SK-N-SH treated with all-trans-retinoic acid at 6 μM for 48 hours (cell line): ENCODE measurements around the gene SGCA.

Experiments used
- ATAC-seq: fragments of 200-7000 bp; cut with Tn5 transposase; 3 replicates; pipeline ENCODE4 v1.9.1; 2020; ENCODE audit warnings: mild to moderate bottlenecking, moderate library complexity
- ARNTL ChIP-seq: fragments of 450-650 bp; formaldehyde crosslinking; IDR thresholded peaks from 2 replicates; pipeline ENCODE4 v1.5.0; 2020; ENCODE audit warnings: low read depth, mild to moderate bottlenecking, moderate library complexity, borderline replicate concordance
- CSDC2 ChIP-seq: fragments of 250-450 bp; sonication (Bioruptor Pico); IDR thresholded peaks from 2 replicates; pipeline ENCODE4 v1.5.0; 2020; ENCODE audit warnings: mild to moderate bottlenecking, moderate library complexity
- CSRNP3 ChIP-seq: fragments of 250-450 bp; sonication (Bioruptor Pico); IDR thresholded peaks from 2 replicates; pipeline ENCODE4 v1.5.1; 2021; ENCODE audit warnings: mild to moderate bottlenecking, moderate library complexity
- ESRRG ChIP-seq: fragments of 250-450 bp; sonication (Bioruptor Pico); IDR thresholded peaks from 2 replicates; pipeline ENCODE4 v1.6.1; 2021; ENCODE audit warnings: mild to moderate bottlenecking
- ISL1 ChIP-seq: fragments of 250-450 bp; sonication (Bioruptor Pico); IDR thresholded peaks from 2 replicates; pipeline ENCODE4 v2.1.2; 2022; ENCODE audit warnings: mild to moderate bottlenecking, moderate library complexity
- OSR1 ChIP-seq: fragments of 250-450 bp; sonication (Bioruptor Pico); IDR thresholded peaks from 2 replicates; pipeline ENCODE4 v1.8.0; 2022; ENCODE audit warnings: moderate library complexity, mild to moderate bottlenecking, inconsistent platforms
- POU6F1 ChIP-seq: fragments of 250-450 bp; sonication (Bioruptor Pico); IDR thresholded peaks from 2 replicates; pipeline ENCODE4 v1.8.0; 2021; ENCODE audit warnings: low read depth, mild to moderate bottlenecking, moderate library complexity, borderline replicate concordance
- PPARA ChIP-seq: fragments of 250-450 bp; sonication (Bioruptor Pico); IDR thresholded peaks from 2 replicates; pipeline ENCODE4 v1.5.0; 2020; ENCODE audit warnings: mild to moderate bottlenecking, borderline replicate concordance
- RARB ChIP-seq: fragments of 250-450 bp; sonication (Bioruptor Pico); IDR thresholded peaks from 2 replicates; pipeline ENCODE4 v1.8.0; 2021; ENCODE audit warnings: mild to moderate bottlenecking, moderate library complexity
- SNAI2 ChIP-seq: fragments of 250-450 bp; sonication (Bioruptor Pico); IDR thresholded peaks from 2 replicates; pipeline ENCODE4 v1.5.0; 2020; ENCODE audit warnings: mild to moderate bottlenecking, moderate library complexity
- ZNF565 ChIP-seq: fragments of 450-650 bp; formaldehyde crosslinking; conservative IDR thresholded peaks from 2 replicates; pipeline ENCODE4 v1.5.0; 2020; ENCODE audit warnings: low read depth, mild to moderate bottlenecking, moderate library complexity
- ZNF70 ChIP-seq: fragments of 450-650 bp; formaldehyde crosslinking; IDR thresholded peaks from 2 replicates; pipeline ENCODE4 v1.5.0; 2020; ENCODE audit warnings: mild to moderate bottlenecking, moderate library complexity
- ZNF8 ChIP-seq: fragments of 450-650 bp; formaldehyde crosslinking; IDR thresholded peaks from 2 replicates; pipeline ENCODE4 v1.5.0; 2020; ENCODE audit warnings: mild to moderate bottlenecking, moderate library complexity
- TF ChIP-seq, protein P1 (sequence below): fragments of 250-450 bp; sonication (Bioruptor Pico); IDR thresholded peaks from 2 replicates; pipeline ENCODE4 v1.5.1; 2020; ENCODE audit warnings: low read depth, mild to moderate bottlenecking, moderate library complexity
- TF ChIP-seq, protein P2 (sequence below): fragments of 250-450 bp; sonication (Bioruptor Pico); IDR thresholded peaks from 2 replicates; pipeline ENCODE4 v1.8.0; 2020; ENCODE audit warnings: mild to moderate bottlenecking, moderate library complexity, borderline replicate concordance
- TF ChIP-seq, protein P3 (sequence below): fragments of 250-450 bp; sonication (Bioruptor Pico); IDR thresholded peaks from 2 replicates; pipeline ENCODE4 v1.5.0; 2020; ENCODE audit warnings: mild to moderate bottlenecking, moderate library complexity

The SGCA gene

DNA sequence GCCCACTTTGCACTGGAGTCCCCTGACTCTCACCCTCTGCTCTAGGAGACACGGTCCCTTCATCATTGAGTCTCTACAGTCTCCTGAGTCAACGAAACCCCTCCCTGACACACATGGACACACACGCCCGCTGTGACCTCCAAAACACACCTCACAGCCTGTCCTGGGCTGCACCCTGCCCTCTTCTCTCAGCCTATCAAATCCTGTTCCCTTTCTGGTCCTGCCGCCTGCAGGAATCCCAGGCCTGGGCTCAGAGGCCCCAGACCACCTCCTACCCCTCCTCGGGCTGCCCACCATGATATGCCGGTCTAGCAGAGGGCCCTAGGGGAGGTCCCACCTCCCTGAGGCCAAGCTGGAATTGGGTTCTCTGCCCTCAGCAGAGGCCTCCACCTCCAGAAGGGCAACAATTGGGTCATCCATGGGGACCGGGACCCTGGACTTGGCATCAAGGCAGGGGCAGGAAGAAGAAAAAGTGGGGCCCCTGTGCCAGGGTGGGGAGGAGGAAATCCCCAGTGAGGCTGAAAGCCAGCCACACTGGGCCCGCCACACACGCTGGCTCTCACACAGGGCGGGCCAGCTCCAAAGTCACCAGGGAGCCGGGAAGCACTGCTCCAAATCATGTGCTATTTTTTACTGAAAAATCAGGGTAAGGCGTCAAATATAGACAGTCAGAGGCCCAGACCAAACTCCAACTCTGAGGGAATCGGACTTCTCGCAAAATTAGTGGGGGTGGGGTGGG lies 18.7 kb upstream of the SGCA start:
- no peak for ATAC-seq

DNA sequence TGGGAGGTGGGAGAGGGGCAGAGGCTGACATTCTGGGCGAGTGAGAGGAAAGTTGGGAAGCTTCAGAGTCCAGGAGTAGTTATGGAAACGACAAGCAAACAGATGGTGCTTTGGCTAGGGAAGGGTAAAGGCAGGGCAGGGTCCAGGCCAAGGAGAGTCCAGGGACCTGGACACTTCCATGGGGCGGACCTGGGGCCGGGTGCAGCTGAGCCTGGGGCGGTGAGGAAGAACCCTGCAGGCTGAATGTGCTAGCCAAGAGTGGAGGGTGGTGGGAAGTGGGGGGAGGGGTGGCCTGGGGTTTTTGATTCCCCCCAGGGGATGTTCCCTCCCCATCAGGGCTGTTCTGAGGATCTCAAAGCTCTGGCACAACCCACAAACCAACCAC lies 18.0 kb upstream of the SGCA start:
- no peak for TF ChIP-seq SNAI2 (CRISPR knock-in tag)
- TF ChIP-seq CSDC2 (CRISPR knock-in tag), result no peak
- no peak for TF ChIP-seq OSR1 (CRISPR knock-in tag)
- TF ChIP-seq, protein P1, sequence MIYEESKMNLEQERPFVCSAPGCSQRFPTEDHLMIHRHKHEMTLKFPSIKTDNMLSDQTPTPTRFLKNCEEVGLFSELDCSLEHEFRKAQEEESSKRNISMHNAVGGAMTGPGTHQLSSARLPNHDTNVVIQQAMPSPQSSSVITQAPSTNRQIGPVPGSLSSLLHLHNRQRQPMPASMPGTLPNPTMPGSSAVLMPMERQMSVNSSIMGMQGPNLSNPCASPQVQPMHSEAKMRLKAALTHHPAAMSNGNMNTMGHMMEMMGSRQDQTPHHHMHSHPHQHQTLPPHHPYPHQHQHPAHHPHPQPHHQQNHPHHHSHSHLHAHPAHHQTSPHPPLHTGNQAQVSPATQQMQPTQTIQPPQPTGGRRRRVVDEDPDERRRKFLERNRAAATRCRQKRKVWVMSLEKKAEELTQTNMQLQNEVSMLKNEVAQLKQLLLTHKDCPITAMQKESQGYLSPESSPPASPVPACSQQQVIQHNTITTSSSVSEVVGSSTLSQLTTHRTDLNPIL (CRISPR knock-in tag), result no peak
- TF ChIP-seq CSRNP3, result no peak
- no peak for TF ChIP-seq ARNTL
- TF ChIP-seq POU6F1, result no peak
- TF ChIP-seq, protein P2, sequence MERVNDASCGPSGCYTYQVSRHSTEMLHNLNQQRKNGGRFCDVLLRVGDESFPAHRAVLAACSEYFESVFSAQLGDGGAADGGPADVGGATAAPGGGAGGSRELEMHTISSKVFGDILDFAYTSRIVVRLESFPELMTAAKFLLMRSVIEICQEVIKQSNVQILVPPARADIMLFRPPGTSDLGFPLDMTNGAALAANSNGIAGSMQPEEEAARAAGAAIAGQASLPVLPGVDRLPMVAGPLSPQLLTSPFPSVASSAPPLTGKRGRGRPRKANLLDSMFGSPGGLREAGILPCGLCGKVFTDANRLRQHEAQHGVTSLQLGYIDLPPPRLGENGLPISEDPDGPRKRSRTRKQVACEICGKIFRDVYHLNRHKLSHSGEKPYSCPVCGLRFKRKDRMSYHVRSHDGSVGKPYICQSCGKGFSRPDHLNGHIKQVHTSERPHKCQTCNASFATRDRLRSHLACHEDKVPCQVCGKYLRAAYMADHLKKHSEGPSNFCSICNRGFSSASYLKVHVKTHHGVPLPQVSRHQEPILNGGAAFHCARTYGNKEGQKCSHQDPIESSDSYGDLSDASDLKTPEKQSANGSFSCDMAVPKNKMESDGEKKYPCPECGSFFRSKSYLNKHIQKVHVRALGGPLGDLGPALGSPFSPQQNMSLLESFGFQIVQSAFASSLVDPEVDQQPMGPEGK (CRISPR knock-in tag), result no peak
- TF ChIP-seq ESRRG (CRISPR knock-in tag), result no peak
- no peak for TF ChIP-seq ISL1 (CRISPR knock-in tag)
- TF ChIP-seq PPARA (CRISPR knock-in tag), result no peak
- ATAC-seq, result peak; percentile 25

More for the DNA sequence above, 18.7 kb upstream of the SGCA start:
- TF ChIP-seq POU6F1 (no peak), ZNF70 (CRISPR knock-in tag) (no peak), ZNF8 (CRISPR knock-in tag) (no peak), ZNF565 (CRISPR knock-in tag) (no peak), OSR1 (CRISPR knock-in tag) (no peak), CSDC2 (CRISPR knock-in tag) (no peak)
- TF ChIP-seq, protein P3, sequence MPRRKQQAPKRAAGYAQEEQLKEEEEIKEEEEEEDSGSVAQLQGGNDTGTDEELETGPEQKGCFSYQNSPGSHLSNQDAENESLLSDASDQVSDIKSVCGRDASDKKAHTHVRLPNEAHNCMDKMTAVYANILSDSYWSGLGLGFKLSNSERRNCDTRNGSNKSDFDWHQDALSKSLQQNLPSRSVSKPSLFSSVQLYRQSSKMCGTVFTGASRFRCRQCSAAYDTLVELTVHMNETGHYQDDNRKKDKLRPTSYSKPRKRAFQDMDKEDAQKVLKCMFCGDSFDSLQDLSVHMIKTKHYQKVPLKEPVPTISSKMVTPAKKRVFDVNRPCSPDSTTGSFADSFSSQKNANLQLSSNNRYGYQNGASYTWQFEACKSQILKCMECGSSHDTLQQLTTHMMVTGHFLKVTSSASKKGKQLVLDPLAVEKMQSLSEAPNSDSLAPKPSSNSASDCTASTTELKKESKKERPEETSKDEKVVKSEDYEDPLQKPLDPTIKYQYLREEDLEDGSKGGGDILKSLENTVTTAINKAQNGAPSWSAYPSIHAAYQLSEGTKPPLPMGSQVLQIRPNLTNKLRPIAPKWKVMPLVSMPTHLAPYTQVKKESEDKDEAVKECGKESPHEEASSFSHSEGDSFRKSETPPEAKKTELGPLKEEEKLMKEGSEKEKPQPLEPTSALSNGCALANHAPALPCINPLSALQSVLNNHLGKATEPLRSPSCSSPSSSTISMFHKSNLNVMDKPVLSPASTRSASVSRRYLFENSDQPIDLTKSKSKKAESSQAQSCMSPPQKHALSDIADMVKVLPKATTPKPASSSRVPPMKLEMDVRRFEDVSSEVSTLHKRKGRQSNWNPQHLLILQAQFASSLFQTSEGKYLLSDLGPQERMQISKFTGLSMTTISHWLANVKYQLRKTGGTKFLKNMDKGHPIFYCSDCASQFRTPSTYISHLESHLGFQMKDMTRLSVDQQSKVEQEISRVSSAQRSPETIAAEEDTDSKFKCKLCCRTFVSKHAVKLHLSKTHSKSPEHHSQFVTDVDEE (CRISPR knock-in tag), result no peak

- TF ChIP-seq, protein P2 (CRISPR knock-in tag), result peak; percentile 7; the same call in 1 of the 2 replicates
- TF ChIP-seq RARB (CRISPR knock-in tag), result no peak
- ATAC-seq, result peak; percentile 36
Observed at GRCh38 chr17:50148226-50149090, 17.3 kb upstream of the SGCA start.
